Tongue (tissue), 2 donors: ENCODE measurements around the gene RNU6-9. TPM values are rescaled to one million over a fixed set of nuclear protein-coding genes. Genes with fewer than 3 reads are reported as not detected.
"Not testable (repeated sequence)": the region's sequence is repeated elsewhere in the genome, so short reads cannot be mapped to it uniquely, and the experiment has no call there.

Experiments
- DNase-seq: peaks from one replicate; pipeline ENCODE4 v3.0.0-alpha.2; 2015
- total RNA-seq: library from RNA; depleted of rRNA; stranded (reverse); fragments of >200 nt; gene quantifications from one replicate; pipeline ENCODE4 v1.2.3, GENCODE V29; 2014

The RNU6-9 gene
- total RNA-seq, 1 donor from 2014 or later = not detected

- not testable (repeated sequence) for DNase-seq
Measured at GRCh38 chr19:878751-879561, 14.3 kb upstream of the RNU6-9 start.

GRCh38 chr19:879711-880438, 13.4 kb upstream of the RNU6-9 start:
- DNase-seq = no peak

GRCh38 chr19:881385-882071, 11.8 kb upstream of the RNU6-9 start:
- no peak for DNase-seq

GRCh38 chr19:882871-883497, 10.3 kb upstream of the RNU6-9 start:
- no peak for DNase-seq

GRCh38 chr19:883661-884211, 9.5 kb upstream of the RNU6-9 start:
- no peak for DNase-seq

- DNase-seq = no peak
Measured at GRCh38 chr19:884420-885211, 8.7 kb upstream of the RNU6-9 start.

GRCh38 chr19:885536-886224, 7.6 kb upstream of the RNU6-9 start:
- no peak for DNase-seq

GRCh38 chr19:887072-887471, 6.2 kb upstream of the RNU6-9 start:
- no peak for DNase-seq

- DNase-seq = no peak
Measured at GRCh38 chr19:887599-887998, 5.7 kb upstream of the RNU6-9 start.

GRCh38 chr19:888581-889385, 4.5 kb upstream of the RNU6-9 start:
- no peak for DNase-seq

- DNase-seq = no peak
Measured at GRCh38 chr19:889662-890295, 3.5 kb upstream of the RNU6-9 start.

GRCh38 chr19:890831-891230, 2.5 kb upstream of the RNU6-9 start:
- DNase-seq = no peak

GRCh38 chr19:891421-892200, 1.7 kb upstream of the RNU6-9 start:
- not testable (repeated sequence) for DNase-seq

- DNase-seq = peak; percentile 42
Measured at GRCh38 chr19:892243-892893, 916 bp upstream of the RNU6-9 start.

- no peak for DNase-seq
Measured at GRCh38 chr19:896434-896833, 3.1 kb downstream of the RNU6-9 start.

- DNase-seq = no peak
Measured at GRCh38 chr19:896999-897398, 3.7 kb downstream of the RNU6-9 start.

- no peak for DNase-seq
Measured at GRCh38 chr19:897442-898039, 4.3 kb downstream of the RNU6-9 start.

- no peak for DNase-seq
Measured at GRCh38 chr19:898663-899062, 5.4 kb downstream of the RNU6-9 start.
